ENCODE measurements around the gene MACIR.

DNA sequence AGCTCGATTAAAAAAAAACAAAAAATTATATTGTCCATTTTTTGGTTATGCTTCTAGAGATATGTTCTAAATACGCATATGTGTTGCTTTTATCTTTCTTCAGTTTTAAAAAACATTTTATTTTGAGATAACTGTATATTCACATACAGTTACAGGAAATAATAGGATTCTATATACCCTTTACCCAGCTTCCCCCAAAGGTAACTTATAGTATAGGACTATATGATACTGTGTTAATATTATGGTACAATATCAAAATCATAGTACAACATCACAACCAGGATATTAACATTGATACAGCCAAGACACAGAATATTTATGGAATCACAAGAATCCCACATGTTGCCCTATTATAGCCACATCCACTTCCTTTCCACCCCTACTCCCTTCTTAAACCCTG, 9.5 kb upstream of the MACIR start:
- TF ChIP-seq POLR2AphosphoS5 (IDR thresholded peaks at IDR 0.05; ENCODE audit: low read depth, low read length) (no peak), TAF1 (IDR thresholded peaks at IDR 0.05; ENCODE audit: borderline replicate concordance, insufficient read depth, low read length) (no peak)

All from PFSK-1 (cell line).